ENCODE measurements around the gene CRB2.

DNA sequence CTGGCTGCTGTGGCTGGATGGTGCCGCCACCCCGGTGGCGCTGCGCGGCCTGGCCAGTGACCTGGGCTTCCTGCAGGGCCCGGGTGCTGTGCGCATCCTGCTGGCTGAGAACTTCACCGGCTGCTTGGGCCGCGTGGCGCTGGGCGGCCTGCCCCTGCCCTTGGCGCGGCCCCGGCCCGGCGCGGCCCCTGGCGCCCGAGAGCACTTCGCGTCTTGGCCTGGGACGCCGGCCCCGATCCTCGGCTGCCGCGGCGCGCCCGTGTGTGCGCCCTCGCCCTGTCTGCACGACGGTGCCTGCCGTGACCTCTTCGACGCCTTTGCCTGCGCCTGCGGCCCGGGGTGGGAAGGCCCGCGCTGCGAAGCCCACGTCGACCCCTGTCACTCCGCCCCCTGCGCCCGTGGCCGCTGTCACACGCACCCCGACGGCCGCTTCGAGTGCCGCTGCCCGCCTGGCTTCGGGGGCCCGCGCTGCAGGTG lies 17.5 kb downstream of the CRB2 start:
- TF ChIP-seq POLR2A (IDR thresholded peaks at IDR 0.05) = no peak
- TF ChIP-seq CTCF (IDR thresholded peaks at IDR 0.05) = no peak

Data from heart left ventricle (tissue), 13 donors.